Activated CD4-positive, alpha-beta memory T cell treated with anti-CD3 and anti-CD28 coated beads for 36 hours (primary cell): ENCODE results near the gene FAM174A. TPM values are rescaled to one million over a fixed set of nuclear protein-coding genes. Genes with fewer than 3 reads are reported as not detected.

Experiments used
- CTCF ChIA-PET: fragments of 350-600 bp; sonication (Branson Sonifier 250); formaldehyde crosslinking; loops from one replicate; lab custom pipeline; 2021; ENCODE audit warnings: antibody characterized with exemption, inconsistent platforms; lab: Charles Lee
- POLR2A ChIA-PET: fragments of 350-600 bp; sonication (Branson Sonifier 250); formaldehyde crosslinking; loops from one replicate; lab custom pipeline; 2021; ENCODE audit warnings: antibody characterized with exemption; lab: Charles Lee
- DNase-seq: peaks from one replicate; pipeline ENCODE4 v3.0.0-alpha.2; 2020
- H3K27ac Mint-ChIP-seq: one replicate; pipeline ENCODE4 v1.8.0; 2021; ENCODE audit warnings: mixed read lengths
- H3K27me3 Mint-ChIP-seq: one replicate; pipeline ENCODE4 v1.8.0; 2021; ENCODE audit warnings: mixed read lengths
- H3K36me3 Mint-ChIP-seq: one replicate; pipeline ENCODE4 v1.8.0; 2021; ENCODE audit warnings: mixed read lengths
- H3K4me1 Mint-ChIP-seq: one replicate; pipeline ENCODE4 v1.8.0; 2021; ENCODE audit warnings: low read depth, mixed read lengths
- H3K4me3 Mint-ChIP-seq: one replicate; pipeline ENCODE4 v1.8.0; 2021; ENCODE audit warnings: mild to moderate bottlenecking, mixed read lengths
- H3K9me3 Mint-ChIP-seq: one replicate; pipeline ENCODE4 v1.8.0; 2021; ENCODE audit warnings: mixed read lengths
- intact Hi-C: fragments of 100-400 bp; cut with micrococcal nuclease; formaldehyde crosslinking; loops from one replicate; pipeline ENCODE4 v1.15.1; 2023
- total RNA-seq, 2 experiments: library from RNA; stranded (reverse); gene quantifications; one replicate each; pipeline ENCODE4 v1.2.3, GENCODE V29; 2021

FAM174A gene
- total RNA-seq, 2 experiments from 2014 or later = 5.8 to 8.3 TPM

DNA sequence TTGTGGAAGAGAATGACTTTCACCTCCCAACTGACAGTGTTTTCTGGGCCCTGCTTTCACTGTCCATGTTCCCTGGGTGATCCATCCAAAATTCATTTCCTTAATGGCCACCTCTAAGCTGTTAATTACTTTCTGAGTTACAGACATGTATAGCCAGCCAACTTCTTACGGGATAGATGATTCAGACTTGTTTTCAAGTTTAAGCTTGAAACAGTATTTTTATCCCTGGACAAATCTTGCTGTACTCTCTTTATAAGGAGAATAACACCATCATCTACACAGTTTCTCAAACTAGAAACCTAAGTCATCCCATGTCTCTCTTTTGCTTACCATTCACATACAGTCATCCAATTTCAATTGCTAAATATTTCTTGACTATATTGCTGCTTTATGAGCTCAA, 6.9 kb downstream of the FAM174A start:
- CTCF ChIA-PET = interaction anchor here (1.7 kb wide), 1 partner anchor 8 kb away, joined by 5 read pairs; no protein-coding TSS in a partner anchor
- no peak overlapping the region for H3K27ac Mint-ChIP-seq
- no peaks in the 10 kb centered on the region for H3K9me3 Mint-ChIP-seq

DNA sequence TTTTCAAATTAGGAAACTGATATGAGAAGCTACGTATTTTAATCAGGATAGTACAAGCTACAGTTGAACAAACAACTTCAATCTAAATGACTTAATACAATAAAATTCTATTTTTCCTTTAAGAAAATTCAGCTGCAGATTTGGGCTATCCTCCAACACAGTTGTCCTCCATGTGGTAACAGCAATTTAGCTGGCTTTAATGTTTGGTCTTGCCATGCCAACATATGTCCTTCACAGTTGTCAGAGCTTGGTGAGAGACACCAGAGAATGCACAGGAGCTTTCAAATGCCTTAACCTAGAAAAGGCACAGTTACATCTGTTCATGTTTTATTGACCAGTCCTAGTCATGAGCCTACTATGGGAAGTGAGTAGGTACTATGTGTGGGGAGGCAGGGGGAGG, 10.8 kb downstream of the FAM174A start:
- no peaks in the 10 kb centered on the region for H3K36me3 Mint-ChIP-seq
- no peaks in the 10 kb centered on the region for H3K9me3 Mint-ChIP-seq
- intact Hi-C loops = no loop called here
- CTCF ChIA-PET = interaction anchor here (1.3 kb wide), 1 partner anchor 11 kb away, joined by 3 read pairs; the partner anchor contains the start of gene FAM174A
- POLR2A ChIA-PET = no interaction called here
- no peak for DNase-seq
- no peaks in the 10 kb centered on the region for H3K27me3 Mint-ChIP-seq
- H3K4me3 Mint-ChIP-seq = no peak overlapping the region
- H3K27ac Mint-ChIP-seq = no peak overlapping the region
- H3K4me1 Mint-ChIP-seq = peaks cover 8% of the 10 kb centered on the region

More for the DNA sequence above, 6.9 kb downstream of the FAM174A start:
- H3K36me3 Mint-ChIP-seq = no peaks in the 10 kb centered on the region
- DNase-seq = no peak
- intact Hi-C loops = no loop called here
- no peak overlapping the region for H3K4me3 Mint-ChIP-seq
- POLR2A ChIA-PET = no interaction called here
- no peaks in the 10 kb centered on the region for H3K27me3 Mint-ChIP-seq
- peaks cover 3% of the 10 kb centered on the region for H3K4me1 Mint-ChIP-seq

DNA sequence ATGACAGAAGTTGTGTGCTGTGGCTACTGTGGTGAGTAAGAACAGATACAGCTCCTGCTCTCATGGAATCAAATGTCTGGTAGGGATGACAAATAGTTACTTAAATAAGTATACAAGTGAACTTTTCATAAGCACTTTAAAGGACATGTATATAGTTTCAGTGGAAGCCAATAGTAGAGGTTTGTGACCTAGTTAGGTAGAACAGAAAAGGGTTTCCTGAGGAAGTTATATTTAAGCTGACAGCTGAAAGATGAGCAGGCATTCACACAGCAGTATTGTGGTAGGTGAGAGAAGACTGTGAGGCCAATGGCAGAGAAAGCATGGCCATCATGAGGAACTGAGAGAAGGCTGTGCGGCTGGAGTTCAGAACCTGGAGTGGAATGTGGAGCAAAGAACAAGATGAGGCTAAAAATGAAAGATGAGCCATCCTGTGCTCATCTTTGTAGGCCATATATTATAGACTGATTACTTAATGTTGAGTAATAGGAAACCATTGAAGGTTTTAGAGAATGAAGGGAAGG, 15.4 kb downstream of the FAM174A start:
- H3K27ac Mint-ChIP-seq = no peak overlapping the region
- H3K4me3 Mint-ChIP-seq = no peak overlapping the region
- intact Hi-C loops = loop anchor here (5.0 kb wide), 1 partner anchor 352 kb away; the partner anchor contains the start of gene ST8SIA4

DNA sequence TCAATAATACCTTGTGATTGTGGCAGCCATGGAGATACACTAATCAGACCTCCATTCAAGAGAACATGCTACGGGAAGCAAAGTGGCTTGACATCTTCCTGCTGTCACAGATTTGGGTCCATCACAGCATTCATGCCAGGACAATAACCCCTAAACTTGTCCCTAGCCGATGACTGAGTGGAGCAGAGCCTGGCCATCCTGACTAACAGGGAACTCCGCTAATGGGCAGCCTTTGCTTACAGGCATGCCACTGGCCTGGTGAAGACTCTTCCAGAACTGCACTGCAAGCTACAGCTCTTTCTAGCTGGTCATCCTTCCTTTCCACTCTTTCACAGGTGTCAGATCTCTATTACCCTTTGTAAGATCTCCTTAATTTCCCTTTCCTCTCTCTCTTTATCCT, 16.0 kb downstream of the FAM174A start:
- intact Hi-C loops = loop anchor here (5.0 kb wide), 1 partner anchor 351 kb away; the partner anchor contains the start of gene ST8SIA4
- Mint-ChIP-seq H3K4me3 (no peak overlapping the region), H3K36me3 (peaks cover 4% of the 10 kb centered on the region), H3K27ac (no peak overlapping the region), H3K9me3 (peaks cover 4% of the 10 kb centered on the region), H3K27me3 (no peaks in the 10 kb centered on the region), H3K4me1 (peaks cover 6% of the 10 kb centered on the region)
- POLR2A ChIA-PET = no interaction called here
- no peak for DNase-seq
- CTCF ChIA-PET = no interaction called here

More for the DNA sequence above, 15.4 kb downstream of the FAM174A start:
- Mint-ChIP-seq H3K27me3 (no peaks in the 10 kb centered on the region), H3K4me1 (peaks cover 6% of the 10 kb centered on the region), H3K36me3 (peaks cover 2% of the 10 kb centered on the region), H3K9me3 (peaks cover 2% of the 10 kb centered on the region)
- POLR2A ChIA-PET = interaction anchor here (1.0 kb wide), 1 partner anchor 352 kb away, joined by 3 read pairs; no protein-coding TSS in a partner anchor
- peak; percentile 13 for DNase-seq
- CTCF ChIA-PET = interaction anchor here (1.4 kb wide), 1 partner anchor 9 kb away, joined by 5 read pairs; no protein-coding TSS in a partner anchor

DNA sequence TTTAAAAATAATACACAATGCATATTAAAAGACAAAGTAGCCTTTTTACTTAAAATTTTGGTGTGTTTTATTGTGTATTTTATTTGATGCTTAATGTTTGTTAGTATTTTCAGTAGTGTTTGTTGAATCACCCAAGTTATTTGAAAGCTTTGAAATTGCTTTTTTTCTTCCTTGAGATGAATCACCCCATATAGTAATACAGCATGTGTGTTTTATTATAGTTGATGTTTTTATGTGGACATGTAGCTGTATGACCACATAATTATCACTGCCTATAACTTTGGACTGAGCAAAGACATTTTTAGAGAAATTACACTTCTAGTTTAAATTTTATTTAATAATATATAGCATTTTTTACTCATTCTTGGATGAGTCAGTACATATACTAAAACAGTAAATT, 18.0 kb downstream of the FAM174A start:
- POLR2A ChIA-PET = no interaction called here
- peaks cover 6% of the 10 kb centered on the region for H3K4me1 Mint-ChIP-seq
- H3K36me3 Mint-ChIP-seq = peaks cover 6% of the 10 kb centered on the region
- CTCF ChIA-PET = interaction anchor here (0.6 kb wide), 1 partner anchor 347 kb away, joined by 3 read pairs; no protein-coding TSS in a partner anchor
- H3K9me3 Mint-ChIP-seq = peaks cover 6% of the 10 kb centered on the region
- no peak overlapping the region for H3K4me3 Mint-ChIP-seq
- no peaks in the 10 kb centered on the region for H3K27me3 Mint-ChIP-seq
- no peak overlapping the region for H3K27ac Mint-ChIP-seq
- intact Hi-C loops = loop anchor here (5.0 kb wide), 1 partner anchor 349 kb away; the partner anchor contains the start of gene ST8SIA4
- DNase-seq = no peak

DNA sequence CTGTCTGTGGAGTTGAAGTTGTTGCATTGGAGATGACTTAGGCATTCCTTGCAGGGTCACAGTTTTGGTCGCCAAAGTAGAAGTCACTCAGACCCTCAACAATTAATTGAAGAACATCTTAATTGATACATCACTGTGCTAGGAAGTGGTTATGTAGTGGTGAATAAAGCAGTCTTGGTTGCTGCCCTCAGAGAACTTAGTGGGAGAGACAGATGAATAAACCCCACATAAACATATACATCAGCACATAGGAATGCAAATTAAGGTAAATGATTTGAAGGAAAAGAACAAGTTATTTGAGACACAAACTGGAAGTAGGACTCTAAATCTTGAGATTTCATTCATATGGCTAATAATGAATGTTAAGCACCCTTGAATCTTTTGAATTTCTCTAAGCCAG, 25.7 kb downstream of the FAM174A start:
- ChIA-PET POLR2A (no interaction called here), CTCF (no interaction called here)
- H3K4me3 Mint-ChIP-seq = no peak overlapping the region
- DNase-seq = no peak
- H3K36me3 Mint-ChIP-seq = peaks cover 23% of the 10 kb centered on the region
- H3K4me1 Mint-ChIP-seq = peaks cover 6% of the 10 kb centered on the region
- intact Hi-C loops = no loop called here
- no peak overlapping the region for H3K27ac Mint-ChIP-seq
- no peaks in the 10 kb centered on the region for H3K27me3 Mint-ChIP-seq
- peaks cover 8% of the 10 kb centered on the region for H3K9me3 Mint-ChIP-seq

DNA sequence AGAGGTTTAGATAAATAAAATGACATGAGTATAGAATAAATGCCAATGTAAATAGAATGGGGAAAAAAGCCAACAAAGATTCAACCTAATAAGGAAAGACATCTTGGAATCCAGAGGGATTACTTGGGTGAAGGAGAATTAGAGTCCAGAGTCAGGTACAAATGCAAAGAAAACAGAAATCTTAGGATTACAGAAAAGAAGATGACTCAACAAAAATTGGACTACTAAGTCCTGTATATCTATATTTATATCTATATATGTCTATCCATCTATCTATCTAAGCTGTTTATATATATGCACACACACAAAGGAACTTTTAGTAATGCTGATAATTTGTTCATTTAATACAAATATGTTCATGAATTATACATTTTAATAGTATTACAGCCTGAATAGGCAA, 27.6 kb downstream of the FAM174A start:
- POLR2A ChIA-PET = no interaction called here
- no peak overlapping the region for H3K4me3 Mint-ChIP-seq
- intact Hi-C loops = no loop called here
- H3K9me3 Mint-ChIP-seq = peaks cover 8% of the 10 kb centered on the region
- peaks cover 21% of the 10 kb centered on the region for H3K36me3 Mint-ChIP-seq
- peaks cover 16% of the 10 kb centered on the region for H3K4me1 Mint-ChIP-seq
- H3K27ac Mint-ChIP-seq = no peak overlapping the region
- no peaks in the 10 kb centered on the region for H3K27me3 Mint-ChIP-seq
- CTCF ChIA-PET = no interaction called here
- no peak for DNase-seq

DNA sequence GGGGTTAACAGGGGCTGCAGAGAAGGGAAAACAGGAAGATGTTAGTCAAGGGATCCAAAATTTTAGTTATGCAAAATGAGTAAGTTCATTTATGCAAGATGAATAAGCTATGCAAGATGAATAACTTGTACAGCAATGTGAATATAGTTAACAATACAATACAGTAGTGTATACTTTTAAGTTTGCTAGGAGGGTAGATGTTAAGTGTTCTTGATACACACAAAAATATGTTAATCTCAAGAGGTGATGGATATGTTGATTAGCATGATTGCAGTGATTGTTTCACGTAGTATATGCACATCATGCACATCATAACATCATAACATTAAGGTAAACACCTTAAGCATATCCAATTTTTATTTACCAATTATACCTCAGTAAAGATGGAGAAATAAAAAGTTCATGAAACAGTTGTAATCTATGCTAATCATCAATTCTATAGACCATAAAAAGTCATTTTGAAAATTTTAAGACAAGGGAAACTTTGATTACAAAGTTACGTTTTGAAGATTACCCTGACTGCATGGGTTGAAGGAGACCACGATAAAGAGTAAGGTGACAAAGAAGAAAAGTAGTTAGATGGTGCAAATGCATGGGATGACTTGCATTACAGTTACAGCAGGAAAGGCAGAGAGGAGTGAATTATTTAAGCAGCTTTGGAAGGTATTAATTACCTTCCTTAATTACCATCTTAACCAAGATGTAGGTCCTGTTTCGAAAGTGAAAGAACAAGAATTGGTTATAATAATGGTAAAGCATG, 31.4 kb downstream of the FAM174A start:
- Mint-ChIP-seq H3K27ac (no peak overlapping the region), H3K27me3 (no peaks in the 10 kb centered on the region), H3K4me3 (peak overlapping the region; percentile 43), H3K4me1 (peaks cover 17% of the 10 kb centered on the region), H3K36me3 (peaks cover 17% of the 10 kb centered on the region), H3K9me3 (no peaks in the 10 kb centered on the region)
- ChIA-PET CTCF (no interaction called here), POLR2A (no interaction called here)
- intact Hi-C loops = loop anchor here (2.0 kb wide), 1 partner anchor 32 kb away; the partner anchor contains the start of gene FAM174A
- no peak for DNase-seq

DNA sequence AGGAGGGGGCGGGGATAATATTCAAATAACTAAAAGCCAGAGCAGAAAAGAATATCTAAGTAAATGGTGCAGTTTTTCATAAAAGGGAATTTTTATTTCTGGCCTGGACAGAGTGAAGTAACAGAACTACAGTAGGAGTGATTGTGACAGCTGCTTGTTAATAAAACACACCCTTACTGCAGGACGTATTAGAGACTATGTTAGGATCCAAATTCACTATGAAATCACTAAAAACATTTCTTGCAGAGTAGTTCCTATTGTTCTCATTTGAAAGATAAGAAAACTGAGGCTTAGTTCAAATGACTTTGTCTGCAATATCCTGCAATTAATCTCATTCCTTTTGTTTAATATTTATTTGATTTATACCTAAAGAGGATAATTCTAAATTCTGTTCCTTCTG, 39.5 kb downstream of the FAM174A start:
- no peaks in the 10 kb centered on the region for H3K27me3 Mint-ChIP-seq
- POLR2A ChIA-PET = no interaction called here
- H3K4me1 Mint-ChIP-seq = peaks cover 2% of the 10 kb centered on the region
- H3K36me3 Mint-ChIP-seq = peaks cover 5% of the 10 kb centered on the region
- H3K27ac Mint-ChIP-seq = no peak overlapping the region
- intact Hi-C loops = no loop called here
- H3K4me3 Mint-ChIP-seq = no peak overlapping the region
- CTCF ChIA-PET = no interaction called here
- H3K9me3 Mint-ChIP-seq = no peaks in the 10 kb centered on the region
- no peak for DNase-seq

DNA sequence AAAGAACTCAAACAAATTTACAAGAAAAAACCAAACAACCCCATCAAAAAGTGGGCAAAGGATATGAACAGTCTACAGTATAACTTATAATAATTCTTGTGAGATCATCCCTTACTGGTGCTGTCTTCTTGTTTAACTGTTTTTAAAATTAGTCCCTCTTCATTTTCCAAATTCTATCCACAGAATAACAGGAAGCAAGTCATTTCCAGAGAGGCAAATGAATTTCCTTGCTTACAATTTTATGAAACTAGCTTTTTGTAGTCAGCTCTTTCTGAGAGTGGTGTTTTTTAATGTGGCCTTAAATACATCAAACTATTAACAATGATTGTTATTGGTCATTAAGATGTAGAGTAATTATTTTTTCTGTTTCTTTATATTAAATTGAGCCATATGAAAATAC, 40.6 kb downstream of the FAM174A start:
- Mint-ChIP-seq H3K27ac (no peak overlapping the region), H3K4me1 (peaks cover 2% of the 10 kb centered on the region), H3K4me3 (no peak overlapping the region), H3K36me3 (peaks cover 8% of the 10 kb centered on the region), H3K9me3 (no peaks in the 10 kb centered on the region), H3K27me3 (no peaks in the 10 kb centered on the region)
- POLR2A ChIA-PET = no interaction called here
- DNase-seq = no peak
- intact Hi-C loops = no loop called here
- CTCF ChIA-PET = no interaction called here

DNA sequence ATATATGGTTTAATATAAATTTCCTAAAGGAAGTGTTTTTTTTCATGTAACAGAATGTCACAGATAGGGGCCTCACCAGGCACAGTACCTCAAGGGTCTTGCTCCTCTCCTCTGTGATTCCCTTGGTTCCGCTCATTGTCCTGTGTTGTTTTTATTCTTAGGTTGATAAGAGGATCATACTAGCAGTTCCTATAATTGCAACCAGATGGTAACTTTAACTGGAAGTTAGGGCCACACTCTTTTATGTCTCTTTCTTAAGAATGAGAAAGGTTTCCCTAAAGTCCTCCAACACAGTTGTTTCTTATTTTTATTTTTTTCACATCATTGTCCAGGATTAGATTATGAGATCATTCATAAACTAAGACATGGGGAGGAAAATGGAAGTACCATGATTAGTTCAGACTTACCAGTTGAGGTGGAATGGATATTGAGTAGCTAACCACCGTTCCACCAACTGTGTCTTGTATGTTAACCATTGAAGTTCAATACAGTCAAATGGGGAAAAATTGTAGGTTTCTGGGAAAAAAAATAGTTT, 41.1 kb downstream of the FAM174A start:
- Mint-ChIP-seq H3K36me3 (peaks cover 8% of the 10 kb centered on the region), H3K4me3 (no peak overlapping the region), H3K9me3 (no peaks in the 10 kb centered on the region), H3K27ac (no peak overlapping the region), H3K27me3 (no peaks in the 10 kb centered on the region), H3K4me1 (peaks cover 2% of the 10 kb centered on the region)
- intact Hi-C loops = no loop called here
- ChIA-PET POLR2A (no interaction called here), CTCF (interaction anchor here (0.9 kb wide), 1 partner anchor 79 kb away, joined by 3 read pairs; no protein-coding TSS in a partner anchor)
- no peak for DNase-seq

DNA sequence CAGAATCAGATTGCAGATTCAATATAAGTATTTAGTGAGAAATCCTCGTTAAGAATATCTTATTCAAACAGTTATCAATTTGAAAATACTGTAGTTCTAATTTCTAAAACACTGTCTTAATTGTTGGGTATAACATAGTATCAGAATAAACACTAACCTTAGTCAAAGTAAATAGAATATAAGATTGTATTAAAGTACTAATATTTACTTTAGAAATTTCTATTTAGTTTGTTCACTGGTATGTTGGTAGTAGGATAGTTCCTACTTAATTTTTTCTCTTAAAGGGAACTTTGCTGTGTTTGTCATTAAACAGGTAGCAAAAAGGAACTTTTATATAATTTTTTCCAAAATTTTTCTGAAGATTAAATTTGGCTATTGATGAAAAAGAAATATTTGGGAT, 42.3 kb downstream of the FAM174A start:
- CTCF ChIA-PET = no interaction called here
- Mint-ChIP-seq H3K9me3 (no peaks in the 10 kb centered on the region), H3K27me3 (no peaks in the 10 kb centered on the region)

More for the DNA sequence above, 42.3 kb downstream of the FAM174A start:
- no peak for DNase-seq
- Mint-ChIP-seq H3K36me3 (peaks cover 8% of the 10 kb centered on the region), H3K27ac (no peak overlapping the region), H3K4me3 (no peak overlapping the region), H3K4me1 (peaks cover 2% of the 10 kb centered on the region)
- intact Hi-C loops = no loop called here
- POLR2A ChIA-PET = no interaction called here
